Purkinje cell (primary cell): ENCODE data around the gene RSPO4. TPM values are rescaled to one million over a fixed set of nuclear protein-coding genes. Genes with fewer than 3 reads are reported as not detected.

Experiments
- polyA plus RNA-seq: library from polyadenylated mRNA; unstranded; fragments of >200 nt; fragmentation: Nextera tagmentation; gene quantifications from 2 replicates; pipeline ENCODE4 v1.2.1, GENCODE V29; 2014

The RSPO4 gene
- polyA plus RNA-seq: not detected in 2 replicates

GRCh38 chr20:1001911-1002681 is at the start of gene RSPO4:
RSPO4 (minus strand) TSS chr20:1002311; CDS start chr20:1002164, 147 bp downstream.

DNA sequence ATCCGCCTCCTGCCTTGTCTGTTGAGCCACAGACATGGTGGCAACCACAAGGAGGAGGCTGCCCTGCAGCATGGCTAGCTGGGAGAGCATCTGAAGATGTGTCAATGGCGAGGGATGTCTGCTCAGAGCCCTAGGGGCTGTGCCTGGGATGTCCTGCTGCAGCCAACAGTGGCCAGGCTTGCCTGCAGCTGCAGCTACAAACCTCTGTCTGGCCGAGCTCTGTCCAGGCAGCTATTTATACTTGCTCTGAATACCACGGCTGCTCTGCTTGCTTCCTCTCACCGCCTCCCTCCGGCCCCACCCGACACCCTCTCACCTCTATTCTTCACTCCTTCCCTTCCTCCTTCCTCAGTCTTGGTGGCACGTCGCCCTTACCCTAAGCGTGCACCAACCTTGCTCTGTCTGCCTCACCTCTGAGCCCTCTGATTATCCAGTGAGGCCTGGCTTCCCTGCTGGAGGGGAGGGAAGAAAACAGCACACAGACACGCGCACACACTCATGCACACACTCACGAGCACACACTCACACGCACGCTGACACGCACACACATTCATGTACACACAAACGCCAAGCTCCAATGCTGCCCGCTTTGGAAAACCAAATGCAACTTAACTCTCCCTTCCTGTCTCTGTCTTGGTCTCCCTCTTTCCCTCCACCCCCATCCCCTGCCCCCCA is 85.8 kb downstream of the RSPO4 start, which contains the start of gene ANGPT4:
TSS of gene ANGPT4 (minus strand) at position 210 of the 675 bp plus-strand sequence. CDS start at position 90, 120 bp downstream.

Other genes starting within 250 kb of the RSPO4 start
- gene SLC52A3, start 233.8 kb downstream of the RSPO4 start, polyA plus RNA-seq: not detected in 2 replicates
- 0.30 and 0.39 TPM in 2 replicates for gene FAM110A, start 168.6 kb downstream of the RSPO4 start, polyA plus RNA-seq
- gene ANGPT4, start 86.0 kb downstream of the RSPO4 start, polyA plus RNA-seq: not detected in 2 replicates
- 82.7 and 102 TPM in 2 replicates for gene PSMF1, start 116.3 kb upstream of the RSPO4 start, polyA plus RNA-seq
- gene TMEM74B, start 182.7 kb upstream of the RSPO4 start, polyA plus RNA-seq: 1.8 and 1.9 TPM in 2 replicates
- 0.70 and 3.3 TPM in 2 replicates for gene C20orf202, start 201.1 kb upstream of the RSPO4 start, polyA plus RNA-seq
- gene RAD21L1, start 223.7 kb upstream of the RSPO4 start, polyA plus RNA-seq: not detected in 2 replicates